Central memory CD8-positive, alpha-beta T cell (primary cell): ENCODE data around the gene CDK6.

ENCODE experiments used
- ATAC-seq: fragments of 150-1000 bp; cut with Tn5 transposase; replicated peaks from 2 replicates; pipeline ENCODE4 v1.10.0; 2022; ENCODE audit warnings: mild to moderate bottlenecking, moderate FRiP score, moderate number of reproducible peaks; ENCODE audit not compliant: poor library complexity, severe bottlenecking; ENCODE audit errors: extremely low read depth
- DNase-seq, 2 donors: peaks; one replicate each; pipeline ENCODE4 v3.0.0; 2021; ENCODE audit warnings: low spot score in 2 of 2
- H3K27ac Mint-ChIP-seq: one replicate; pipeline ENCODE4 v1.8.0; 2022; ENCODE audit warnings: low read depth, mild to moderate bottlenecking, moderate library complexity, mixed read lengths
- H3K27me3 Mint-ChIP-seq: one replicate; pipeline ENCODE4 v1.8.0; 2022; ENCODE audit warnings: mixed read lengths
- H3K36me3 Mint-ChIP-seq: one replicate; pipeline ENCODE4 v1.8.0; 2022; ENCODE audit warnings: mild to moderate bottlenecking, moderate library complexity, mixed read lengths; ENCODE audit not compliant: insufficient read depth
- H3K4me1 Mint-ChIP-seq: one replicate; pipeline ENCODE4 v1.8.0; 2022; ENCODE audit warnings: mixed read lengths
- H3K4me3 Mint-ChIP-seq: one replicate; pipeline ENCODE4 v1.8.0; 2022; ENCODE audit warnings: mild to moderate bottlenecking, moderate library complexity, mixed read lengths
- H3K9me3 Mint-ChIP-seq: one replicate; pipeline ENCODE4 v1.8.0; 2022; ENCODE audit warnings: mixed read lengths

Gene CDK6

GRCh38 chr7:92725161-92725925, 111.0 kb downstream of the CDK6 start:
- H3K36me3 Mint-ChIP-seq = peaks cover 13% of the 10 kb centered on the region
- no peak overlapping the region for H3K27ac Mint-ChIP-seq
- H3K9me3 Mint-ChIP-seq = no peaks in the 10 kb centered on the region
- ATAC-seq (no peak), DNase-seq (no peak)
- H3K4me3 Mint-ChIP-seq = no peak overlapping the region
- H3K4me1 Mint-ChIP-seq = no peaks in the 10 kb centered on the region
- no peaks in the 10 kb centered on the region for H3K27me3 Mint-ChIP-seq

GRCh38 chr7:92723943-92724342, 112.4 kb downstream of the CDK6 start:
- Mint-ChIP-seq H3K27ac (no peak overlapping the region), H3K4me3 (no peak overlapping the region), H3K9me3 (no peaks in the 10 kb centered on the region), H3K27me3 (no peaks in the 10 kb centered on the region), H3K36me3 (peaks cover 13% of the 10 kb centered on the region), H3K4me1 (peaks cover 6% of the 10 kb centered on the region)
- ATAC-seq (no peak), DNase-seq (no peak)

- Mint-ChIP-seq H3K4me3 (no peak overlapping the region), H3K4me1 (peaks cover 14% of the 10 kb centered on the region), H3K36me3 (peaks cover 17% of the 10 kb centered on the region), H3K9me3 (no peaks in the 10 kb centered on the region), H3K27ac (no peak overlapping the region), H3K27me3 (no peaks in the 10 kb centered on the region)
- DNase-seq (no peak), ATAC-seq (no peak)
Observed at GRCh38 chr7:92723205-92723604, 113.2 kb downstream of the CDK6 start.

GRCh38 chr7:92722541-92722940, 113.8 kb downstream of the CDK6 start:
- no peak for DNase-seq
- no peak for ATAC-seq
- peaks cover 20% of the 10 kb centered on the region for H3K36me3 Mint-ChIP-seq

GRCh38 chr7:92720604-92721350, 115.6 kb downstream of the CDK6 start:
- Mint-ChIP-seq H3K36me3 (peaks cover 20% of the 10 kb centered on the region), H3K9me3 (no peaks in the 10 kb centered on the region), H3K27me3 (no peaks in the 10 kb centered on the region), H3K27ac (no peak overlapping the region), H3K4me1 (peaks cover 20% of the 10 kb centered on the region), H3K4me3 (no peak overlapping the region)
- DNase-seq (no peak), ATAC-seq (no peak)

More at GRCh38 chr7:92722541-92722940, 113.8 kb downstream of the CDK6 start:
- Mint-ChIP-seq H3K9me3 (no peaks in the 10 kb centered on the region), H3K27ac (no peak overlapping the region), H3K4me1 (peaks cover 20% of the 10 kb centered on the region), H3K27me3 (no peaks in the 10 kb centered on the region), H3K4me3 (no peak overlapping the region)

- peaks cover 14% of the 10 kb centered on the region for H3K36me3 Mint-ChIP-seq
Observed at GRCh38 chr7:92717993-92718716, 118.2 kb downstream of the CDK6 start.

GRCh38 chr7:92717623-92717992, 118.8 kb downstream of the CDK6 start:
- no peaks in the 10 kb centered on the region for H3K27me3 Mint-ChIP-seq
- peaks cover 26% of the 10 kb centered on the region for H3K4me1 Mint-ChIP-seq
- peaks cover 10% of the 10 kb centered on the region for H3K36me3 Mint-ChIP-seq
- H3K27ac Mint-ChIP-seq = peak overlapping the region; percentile 83
- H3K4me3 Mint-ChIP-seq = peak overlapping the region; percentile 68
- peak; percentile 21 for ATAC-seq
- DNase-seq = no peak
- no peaks in the 10 kb centered on the region for H3K9me3 Mint-ChIP-seq

More at GRCh38 chr7:92717993-92718716, 118.2 kb downstream of the CDK6 start:
- H3K9me3 Mint-ChIP-seq = no peaks in the 10 kb centered on the region
- H3K4me3 Mint-ChIP-seq = peak overlapping the region; percentile 68
- no peaks in the 10 kb centered on the region for H3K27me3 Mint-ChIP-seq
- peak overlapping the region; percentile 69 for H3K27ac Mint-ChIP-seq
- peak; percentile 90 for ATAC-seq
- DNase-seq = peak in 1 of 2 donors; percentile 13
- peaks cover 26% of the 10 kb centered on the region for H3K4me1 Mint-ChIP-seq

- Mint-ChIP-seq H3K9me3 (no peaks in the 10 kb centered on the region), H3K4me1 (peaks cover 26% of the 10 kb centered on the region), H3K36me3 (peaks cover 7% of the 10 kb centered on the region), H3K27ac (peak overlapping the region; percentile 83), H3K27me3 (no peaks in the 10 kb centered on the region), H3K4me3 (peak overlapping the region; percentile 68)
- no peak for DNase-seq
- no peak for ATAC-seq
Observed at GRCh38 chr7:92716825-92717580, 119.4 kb downstream of the CDK6 start.

GRCh38 chr7:92715963-92716362, 120.4 kb downstream of the CDK6 start:
- peaks cover 8% of the 10 kb centered on the region for H3K36me3 Mint-ChIP-seq
- peak overlapping the region; percentile 4 for H3K27ac Mint-ChIP-seq
- H3K27me3 Mint-ChIP-seq = no peaks in the 10 kb centered on the region
- DNase-seq (no peak), ATAC-seq (no peak)
- H3K9me3 Mint-ChIP-seq = no peaks in the 10 kb centered on the region
- peaks cover 26% of the 10 kb centered on the region for H3K4me1 Mint-ChIP-seq
- no peak overlapping the region for H3K4me3 Mint-ChIP-seq

GRCh38 chr7:92714767-92715166, 121.6 kb downstream of the CDK6 start:
- H3K36me3 Mint-ChIP-seq = peaks cover 8% of the 10 kb centered on the region
- no peak for DNase-seq
- no peak for ATAC-seq
- no peak overlapping the region for H3K27ac Mint-ChIP-seq
- no peaks in the 10 kb centered on the region for H3K27me3 Mint-ChIP-seq
- H3K4me1 Mint-ChIP-seq = peaks cover 24% of the 10 kb centered on the region
- no peaks in the 10 kb centered on the region for H3K9me3 Mint-ChIP-seq
- H3K4me3 Mint-ChIP-seq = no peak overlapping the region

- DNase-seq (no peak), ATAC-seq (no peak)
- H3K9me3 Mint-ChIP-seq = no peaks in the 10 kb centered on the region
- H3K27ac Mint-ChIP-seq = no peak overlapping the region
- no peaks in the 10 kb centered on the region for H3K27me3 Mint-ChIP-seq
- H3K36me3 Mint-ChIP-seq = peaks cover 8% of the 10 kb centered on the region
- H3K4me1 Mint-ChIP-seq = peaks cover 22% of the 10 kb centered on the region
- no peak overlapping the region for H3K4me3 Mint-ChIP-seq
Observed at GRCh38 chr7:92714280-92714679, 122.1 kb downstream of the CDK6 start.

- Mint-ChIP-seq H3K27me3 (no peaks in the 10 kb centered on the region), H3K36me3 (peaks cover 2% of the 10 kb centered on the region), H3K4me3 (no peak overlapping the region), H3K27ac (no peak overlapping the region), H3K4me1 (peaks cover 22% of the 10 kb centered on the region), H3K9me3 (no peaks in the 10 kb centered on the region)
- no peak for DNase-seq
- ATAC-seq = no peak
Observed at GRCh38 chr7:92709912-92710311, 126.5 kb downstream of the CDK6 start.
